Muscle layer of colon (tissue), 2 donors: ENCODE results near the gene RNF2.

Experiments used
- H3K27ac ChIP-seq: one replicate; pipeline ENCODE4 v1.7.0; 2013; ENCODE audit warnings: low read depth, mild to moderate bottlenecking, low read length, moderate library complexity
- H3K27me3 ChIP-seq, 2 donors: one replicate each; pipeline ENCODE4 v1.7.0; 2013; ENCODE audit warnings: low read length in 2 of 2, mild to moderate bottlenecking in 2 of 2; ENCODE audit not compliant: insufficient read depth in 2 of 2, control insufficient read depth in 1 of 2
- H3K36me3 ChIP-seq: one replicate; pipeline ENCODE4 v1.7.0; 2013; ENCODE audit warnings: mild to moderate bottlenecking, low read length; ENCODE audit not compliant: insufficient read depth
- H3K4me1 ChIP-seq: one replicate; pipeline ENCODE4 v1.7.0; 2013; ENCODE audit warnings: mild to moderate bottlenecking, low read length; ENCODE audit not compliant: insufficient read depth
- H3K4me3 ChIP-seq, 2 donors: one replicate each; pipeline ENCODE4 v1.7.0; 2013; ENCODE audit warnings: low read length in 2 of 2, low read depth in 1 of 2, mild to moderate bottlenecking in 1 of 2, moderate library complexity in 1 of 2
- H3K9ac ChIP-seq: one replicate; pipeline ENCODE4 v1.7.0; 2013; ENCODE audit warnings: low read length
- H3K9me3 ChIP-seq: one replicate; pipeline ENCODE4 v1.7.0; 2013; ENCODE audit warnings: mild to moderate bottlenecking, low read length
- donor health status: abdominal sarcoma.
- donor health status: Adenocarcinoma of cecum.

RNF2 gene

DNA sequence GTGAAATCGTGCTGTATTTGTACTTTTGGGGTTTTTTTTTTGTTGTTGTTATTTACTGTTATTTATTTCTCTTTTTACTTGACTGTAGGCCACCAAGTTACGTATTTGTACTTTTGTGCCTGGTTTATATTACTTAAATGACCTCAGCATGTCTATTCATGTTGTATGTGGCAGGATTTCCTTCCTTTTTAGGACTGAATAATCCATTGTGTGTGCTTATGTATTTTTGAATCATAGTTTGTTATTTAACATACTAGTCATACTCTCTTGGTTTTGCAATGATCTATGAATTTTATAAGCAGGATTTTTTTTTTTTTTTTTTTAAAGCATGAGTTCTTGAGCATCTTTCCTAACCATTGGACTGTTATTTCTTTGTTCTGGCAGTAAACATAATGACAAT is 51.2 kb downstream of the RNF2 start:
- Histone ChIP-seq H3K27me3 (no peaks in the 10 kb centered on the region), H3K9ac (no peak overlapping the region), H3K9me3 (no peaks in the 10 kb centered on the region), H3K4me1 (no peaks in the 10 kb centered on the region), H3K4me3 (no peak overlapping the region), H3K27ac (no peak overlapping the region), H3K36me3 (peaks cover 17% of the 10 kb centered on the region)

DNA sequence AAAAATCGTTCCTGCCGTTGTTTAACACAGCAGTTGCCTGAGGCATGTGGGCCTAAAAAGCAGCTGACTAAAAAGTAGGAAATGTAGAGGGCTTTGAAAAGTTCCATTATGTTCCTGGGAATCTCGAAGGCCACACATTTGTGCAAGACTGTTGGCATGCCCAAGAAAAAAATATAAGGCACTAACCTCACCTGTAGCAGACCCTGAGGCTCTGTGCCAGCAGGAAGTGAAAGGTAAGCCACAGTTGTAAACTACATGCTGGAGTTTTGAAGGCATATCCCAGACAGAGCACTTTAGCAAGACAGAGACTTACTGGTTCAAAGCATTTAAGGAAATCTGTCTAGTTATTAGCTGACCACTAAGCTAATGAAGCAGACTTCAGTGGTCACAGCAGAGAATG is 58.7 kb downstream of the RNF2 start:
- Histone ChIP-seq H3K4me3 (no peak overlapping the region), H3K36me3 (peaks cover 7% of the 10 kb centered on the region), H3K27me3 (no peaks in the 10 kb centered on the region), H3K27ac (no peak overlapping the region), H3K9ac (no peak overlapping the region), H3K9me3 (no peaks in the 10 kb centered on the region), H3K4me1 (no peaks in the 10 kb centered on the region)

DNA sequence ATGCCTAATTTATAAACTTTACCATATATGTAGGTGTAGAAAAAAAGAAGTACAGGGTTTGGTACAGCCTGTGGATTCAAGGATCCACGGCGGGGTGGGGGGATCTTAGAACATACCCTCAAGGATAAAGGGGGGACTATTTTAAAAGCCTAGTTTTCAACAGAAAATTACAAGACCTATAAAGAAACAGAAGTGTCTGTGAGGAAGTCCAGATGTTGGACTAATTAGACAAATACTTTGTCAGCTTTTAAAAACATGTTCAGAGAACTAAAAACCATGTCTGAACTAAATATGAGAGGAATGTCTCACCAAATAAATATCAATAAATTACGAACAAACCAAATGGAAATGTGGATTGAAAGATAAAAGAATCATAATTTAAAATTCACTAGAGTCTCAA is 59.8 kb downstream of the RNF2 start:
- H3K4me1 ChIP-seq: no peaks in the 10 kb centered on the region
- H3K27ac ChIP-seq: no peak overlapping the region
- no peak overlapping the region for H3K9ac ChIP-seq
- H3K4me3 ChIP-seq: no peak overlapping the region
- H3K27me3 ChIP-seq: no peaks in the 10 kb centered on the region
- H3K9me3 ChIP-seq: no peaks in the 10 kb centered on the region
- H3K36me3 ChIP-seq: peaks cover 7% of the 10 kb centered on the region

DNA sequence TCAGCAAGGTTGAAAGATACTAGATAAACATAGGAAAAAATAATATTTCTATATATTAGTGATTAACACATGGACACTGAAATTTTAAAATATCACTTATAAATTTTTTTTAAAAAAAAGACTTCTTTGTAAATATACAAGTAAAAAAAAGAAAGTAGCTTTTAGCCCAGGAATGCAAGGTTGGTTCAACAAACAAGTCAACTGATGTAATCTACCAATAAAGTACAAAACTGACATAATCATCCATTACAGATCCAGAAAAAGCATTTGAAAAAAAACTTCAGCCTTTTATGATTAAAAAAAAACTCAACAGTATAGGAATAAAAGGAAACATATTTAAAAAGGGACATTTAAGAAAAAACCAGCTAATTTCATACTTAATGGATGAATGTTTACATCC is 63.0 kb downstream of the RNF2 start:
- Histone ChIP-seq H3K36me3 (no peaks in the 10 kb centered on the region), H3K9me3 (no peaks in the 10 kb centered on the region), H3K4me1 (no peaks in the 10 kb centered on the region), H3K27me3 (no peaks in the 10 kb centered on the region), H3K27ac (no peak overlapping the region), H3K9ac (no peak overlapping the region), H3K4me3 (no peak overlapping the region)

DNA sequence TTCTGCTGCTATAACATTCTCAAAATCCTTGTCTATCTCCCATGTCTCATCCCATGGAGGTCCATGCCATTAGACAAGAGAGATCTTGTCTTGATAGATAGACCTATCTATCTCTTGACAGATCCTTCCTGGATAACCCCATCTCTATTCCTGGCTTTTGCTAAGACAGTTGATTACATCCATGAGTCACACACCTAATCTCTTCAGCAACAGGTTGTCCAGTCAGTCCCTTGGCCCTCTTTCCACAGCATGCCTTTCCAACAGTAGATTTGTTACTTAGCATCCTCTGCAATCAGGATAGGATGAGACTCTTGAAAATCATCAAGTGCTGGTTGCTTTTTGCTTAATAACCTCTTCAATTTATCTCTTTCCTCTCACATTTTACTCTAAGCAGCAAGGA is 64.8 kb downstream of the RNF2 start:
- H3K27me3 ChIP-seq: no peaks in the 10 kb centered on the region
- no peak overlapping the region for H3K27ac ChIP-seq
- no peaks in the 10 kb centered on the region for H3K36me3 ChIP-seq
- H3K4me1 ChIP-seq: no peaks in the 10 kb centered on the region
- H3K9me3 ChIP-seq: no peaks in the 10 kb centered on the region
- no peak overlapping the region for H3K9ac ChIP-seq
- no peak overlapping the region for H3K4me3 ChIP-seq

DNA sequence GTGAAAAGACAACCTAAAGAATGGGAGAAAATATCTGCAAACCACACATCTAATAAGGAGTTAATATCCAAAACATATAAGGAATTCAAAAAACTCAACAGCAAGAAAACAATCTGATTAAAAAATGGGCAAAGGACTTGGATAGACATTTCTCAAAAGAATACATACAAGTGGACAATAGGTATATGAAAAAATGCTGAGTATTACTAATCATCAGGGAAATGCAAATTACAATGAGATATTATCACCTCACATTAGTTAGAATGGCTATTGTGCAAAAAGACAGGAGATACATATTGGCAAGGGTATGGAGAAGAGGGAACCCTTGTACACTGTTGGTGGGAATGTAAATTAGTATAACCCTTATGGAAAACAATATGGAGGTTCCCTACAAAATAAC is 66.5 kb downstream of the RNF2 start:
- Histone ChIP-seq H3K36me3 (no peaks in the 10 kb centered on the region), H3K9ac (no peak overlapping the region), H3K4me1 (no peaks in the 10 kb centered on the region), H3K9me3 (no peaks in the 10 kb centered on the region), H3K27ac (no peak overlapping the region), H3K27me3 (no peaks in the 10 kb centered on the region), H3K4me3 (no peak overlapping the region)

DNA sequence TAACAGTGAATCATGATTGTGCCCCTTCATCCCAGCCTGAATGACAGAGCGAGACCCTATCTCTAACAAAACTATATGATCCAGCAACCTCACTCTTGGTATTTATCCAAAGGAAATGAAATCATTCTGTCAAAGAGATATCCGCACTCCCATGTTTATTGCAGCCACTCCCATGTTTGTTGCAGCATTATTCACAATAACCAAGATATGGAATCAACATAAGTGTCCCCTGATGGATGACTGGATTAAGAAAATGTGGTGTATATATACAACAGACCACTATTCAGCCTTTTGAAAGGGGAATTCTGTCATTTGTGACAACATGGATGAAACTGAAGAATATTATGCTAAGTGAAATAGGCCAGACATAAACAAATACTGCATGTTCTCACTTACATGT is 67.0 kb downstream of the RNF2 start:
- H3K4me1 ChIP-seq: no peaks in the 10 kb centered on the region
- H3K27ac ChIP-seq: no peak overlapping the region
- H3K27me3 ChIP-seq: no peaks in the 10 kb centered on the region
- H3K9me3 ChIP-seq: no peaks in the 10 kb centered on the region
- H3K36me3 ChIP-seq: peaks cover 3% of the 10 kb centered on the region
- H3K4me3 ChIP-seq: no peak overlapping the region
- H3K9ac ChIP-seq: no peak overlapping the region

DNA sequence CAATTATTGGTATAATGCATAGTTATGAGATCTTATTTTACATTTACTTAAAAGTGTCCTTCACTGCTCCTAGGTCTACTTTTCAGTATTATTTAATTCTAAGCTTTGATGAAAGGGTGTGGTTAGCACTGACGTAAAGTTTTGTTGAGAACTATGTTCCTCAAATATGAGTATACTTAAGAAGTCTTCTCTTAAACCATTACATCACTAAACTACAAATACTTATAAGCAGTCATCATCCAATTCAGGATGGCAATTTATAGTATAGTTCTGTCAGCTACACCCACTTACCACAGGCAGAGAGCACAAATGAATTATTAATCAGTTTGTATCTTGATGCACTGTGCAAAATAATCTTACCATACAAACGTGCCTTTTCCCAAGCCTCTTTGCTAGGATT is 84.3 kb downstream of the RNF2 start:
- Histone ChIP-seq H3K9me3 (no peaks in the 10 kb centered on the region), H3K27me3 (no peaks in the 10 kb centered on the region), H3K27ac (no peak overlapping the region), H3K9ac (no peak overlapping the region), H3K4me1 (no peaks in the 10 kb centered on the region), H3K4me3 (no peak overlapping the region), H3K36me3 (peaks cover 21% of the 10 kb centered on the region)

DNA sequence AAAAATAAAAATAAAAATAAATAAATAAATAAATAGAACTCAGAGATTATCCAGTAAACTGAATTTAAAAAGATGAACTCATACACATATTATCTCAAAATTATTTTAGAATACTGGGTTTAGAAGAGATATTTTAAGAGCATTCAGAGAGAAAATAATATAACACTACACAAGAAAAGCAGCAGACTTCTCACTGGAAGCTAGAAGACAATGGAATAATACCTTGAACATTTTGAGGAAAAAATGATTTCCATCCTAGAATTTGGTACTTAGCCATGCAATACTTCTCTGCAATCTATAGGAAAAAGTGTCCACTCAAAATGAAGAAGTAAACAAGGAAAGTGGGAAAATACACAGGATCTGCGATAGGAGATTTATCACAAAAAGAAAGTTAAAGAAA is 87.2 kb downstream of the RNF2 start:
- H3K4me3 ChIP-seq: no peak overlapping the region
- H3K4me1 ChIP-seq: no peaks in the 10 kb centered on the region
- no peaks in the 10 kb centered on the region for H3K27me3 ChIP-seq
- H3K9me3 ChIP-seq: no peaks in the 10 kb centered on the region
- H3K9ac ChIP-seq: no peak overlapping the region
- H3K27ac ChIP-seq: no peak overlapping the region
- H3K36me3 ChIP-seq: peaks cover 23% of the 10 kb centered on the region

DNA sequence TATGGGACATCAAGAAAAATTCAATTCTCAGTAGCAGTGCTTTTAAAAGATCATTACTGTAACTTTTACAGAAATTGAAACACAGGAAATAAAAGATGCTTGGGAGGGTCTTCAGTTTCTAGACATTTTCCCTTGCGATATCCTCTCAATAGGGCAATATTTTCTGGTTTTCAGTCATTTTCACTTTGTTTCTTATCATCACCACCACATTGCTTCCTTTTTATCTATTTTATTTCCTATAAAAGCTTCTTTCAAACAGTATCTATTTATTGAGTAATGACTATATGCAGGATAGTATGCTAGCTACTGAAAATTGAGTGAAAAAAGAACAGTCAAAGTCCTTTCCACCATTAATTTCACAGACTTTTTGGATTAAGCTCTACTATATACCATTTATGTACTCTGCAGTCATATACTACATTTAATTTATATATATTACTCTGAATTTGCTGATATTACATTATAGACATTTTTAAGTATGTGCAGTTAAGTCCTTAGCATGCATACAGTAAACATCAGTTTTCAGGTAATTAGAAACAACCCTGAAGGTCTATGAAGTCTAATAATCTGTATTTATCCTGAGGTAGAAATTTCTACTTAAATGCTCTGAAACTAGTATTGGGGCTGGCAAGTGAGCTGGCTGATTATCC is 92.7 kb downstream of the RNF2 start:
- Histone ChIP-seq H3K27ac (no peak overlapping the region), H3K9ac (no peak overlapping the region), H3K4me1 (no peaks in the 10 kb centered on the region), H3K36me3 (peaks cover 20% of the 10 kb centered on the region), H3K27me3 (no peaks in the 10 kb centered on the region), H3K4me3 (no peak overlapping the region), H3K9me3 (no peaks in the 10 kb centered on the region)

DNA sequence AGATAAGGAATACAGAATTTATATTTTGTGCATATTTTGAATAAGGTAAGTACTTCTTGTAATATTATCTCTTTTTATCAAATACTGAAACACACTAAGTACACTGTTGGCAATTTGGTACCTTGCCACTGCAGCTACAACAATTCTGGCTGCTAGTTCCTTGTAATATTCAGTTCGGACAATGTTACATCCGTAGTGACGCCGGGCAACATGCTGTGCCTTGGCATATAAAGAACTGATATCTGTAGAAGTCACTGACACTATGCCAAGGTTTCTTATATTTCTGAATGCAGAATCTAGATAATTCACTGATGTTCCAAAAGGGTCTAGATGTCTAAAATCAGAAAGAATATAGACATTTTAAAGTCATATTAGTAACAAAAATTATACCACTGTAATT is 93.9 kb downstream of the RNF2 start:
- no peaks in the 10 kb centered on the region for H3K4me1 ChIP-seq
- peaks cover 14% of the 10 kb centered on the region for H3K36me3 ChIP-seq
- H3K9ac ChIP-seq: no peak overlapping the region
- no peaks in the 10 kb centered on the region for H3K27me3 ChIP-seq
- no peak overlapping the region for H3K27ac ChIP-seq
- no peaks in the 10 kb centered on the region for H3K9me3 ChIP-seq
- H3K4me3 ChIP-seq: no peak overlapping the region

DNA sequence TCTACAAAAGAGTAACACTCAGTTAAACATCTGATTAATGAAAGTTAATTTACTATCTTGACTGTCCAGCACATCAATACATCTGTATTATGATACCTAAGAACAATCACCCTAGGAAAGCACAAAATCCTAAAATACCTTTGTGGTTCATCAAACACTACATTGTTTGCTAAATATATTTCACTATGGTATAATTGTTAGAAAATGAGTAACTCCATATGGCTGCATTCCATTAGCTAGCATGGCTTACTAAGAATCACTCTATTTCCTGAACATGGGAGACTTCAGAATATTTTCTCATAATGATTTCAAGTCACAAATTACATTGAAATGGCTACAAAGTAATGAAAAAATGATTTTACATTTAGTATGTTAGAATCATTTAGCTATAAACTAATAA is 98.9 kb downstream of the RNF2 start:
- peaks cover 41% of the 10 kb centered on the region for H3K36me3 ChIP-seq

More for the DNA sequence above, 98.9 kb downstream of the RNF2 start:
- Histone ChIP-seq H3K4me1 (no peaks in the 10 kb centered on the region), H3K27ac (no peak overlapping the region), H3K27me3 (no peaks in the 10 kb centered on the region), H3K4me3 (no peak overlapping the region), H3K9ac (no peak overlapping the region), H3K9me3 (no peaks in the 10 kb centered on the region)
